ENCODE measurements around the gene OXGR1. TPM values are rescaled to one million over a fixed set of nuclear protein-coding genes. Genes with fewer than 3 reads are reported as not detected.

Gene OXGR1
- total RNA-seq, 2 donors from 2014 or later = 0.27 TPM; not detected in 1

GRCh38 chr13:97020689-97021240 lies 26.5 kb upstream of the OXGR1 start:
- Histone ChIP-seq H3K9me3 (no peaks in the 10 kb centered on the region), H3K27ac (no peak overlapping the region), H3K36me3 (no peaks in the 10 kb centered on the region), H3K27me3 (replicated peaks; ENCODE audit: insufficient read depth) (no peaks in the 10 kb centered on the region), H3K4me3 (no peak overlapping the region), H3K4me1 (replicated peaks) (no peaks in the 10 kb centered on the region)
- 77% methylated on average over 3 of the region's 3 CpGs for WGBS
- intact Hi-C loops (cut with DNase I) = loop anchor here (10.0 kb wide), 1 partner anchor 334 kb away; no protein-coding TSS in a partner anchor
- DNase-seq (ENCODE audit: low spot score) = no peak
- TF ChIP-seq POLR2AphosphoS5 (IDR thresholded peaks at IDR 0.05) (no peak), POLR2A (IDR thresholded peaks at IDR 0.05) (no peak), CTCF (IDR thresholded peaks at IDR 0.05) (no peak)

- intact Hi-C loops (cut with DNase I) = loop anchor here (10.0 kb wide), 1 partner anchor 335 kb away; no protein-coding TSS in a partner anchor
- H3K27ac ChIP-seq = no peak overlapping the region
- no peak for DNase-seq (ENCODE audit: low spot score)
- H3K4me1 ChIP-seq (replicated peaks) = no peaks in the 10 kb centered on the region
- no peak overlapping the region for H3K4me3 ChIP-seq
- 78% methylated on average over 2 of the region's 2 CpGs for WGBS
- H3K27me3 ChIP-seq (replicated peaks; ENCODE audit: insufficient read depth) = no peaks in the 10 kb centered on the region
- no peaks in the 10 kb centered on the region for H3K9me3 ChIP-seq
- TF ChIP-seq POLR2AphosphoS5 (IDR thresholded peaks at IDR 0.05) (no peak), POLR2A (IDR thresholded peaks at IDR 0.05) (no peak)
- H3K36me3 ChIP-seq = no peaks in the 10 kb centered on the region
Observed at GRCh38 chr13:97020194-97020593, 25.9 kb upstream of the OXGR1 start.

- no peak overlapping the region for H3K27ac ChIP-seq
- no peaks in the 10 kb centered on the region for H3K27me3 ChIP-seq (replicated peaks; ENCODE audit: insufficient read depth)
Observed at GRCh38 chr13:97019236-97019635, 25.0 kb upstream of the OXGR1 start.

GRCh38 chr13:97018029-97018819 lies 23.9 kb upstream of the OXGR1 start:
- Histone ChIP-seq H3K27ac (no peak overlapping the region), H3K4me3 (no peak overlapping the region), H3K36me3 (no peaks in the 10 kb centered on the region), H3K4me1 (replicated peaks) (no peaks in the 10 kb centered on the region), H3K9me3 (no peaks in the 10 kb centered on the region), H3K27me3 (replicated peaks; ENCODE audit: insufficient read depth) (no peaks in the 10 kb centered on the region)
- no peak for DNase-seq (ENCODE audit: low spot score)
- intact Hi-C loops (cut with DNase I) = loop anchor here (10.0 kb wide), 1 partner anchor 787 kb away; no protein-coding TSS in a partner anchor
- WGBS = 23% methylated on average over 13 of the region's 13 CpGs
- TF ChIP-seq POLR2A (IDR thresholded peaks at IDR 0.05) = no peak
- peak in 3 of 4 experiments; percentile 60 to 67 (median 65) for TF ChIP-seq CTCF (IDR thresholded peaks at IDR 0.05)

More at GRCh38 chr13:97019236-97019635, 25.0 kb upstream of the OXGR1 start:
- no peak for DNase-seq (ENCODE audit: low spot score)
- Histone ChIP-seq H3K4me3 (no peak overlapping the region), H3K9me3 (no peaks in the 10 kb centered on the region), H3K36me3 (no peaks in the 10 kb centered on the region), H3K4me1 (replicated peaks) (no peaks in the 10 kb centered on the region)
- TF ChIP-seq POLR2A (IDR thresholded peaks at IDR 0.05) = no peak
- TF ChIP-seq CTCF (IDR thresholded peaks at IDR 0.05) = no peak
- no peak for TF ChIP-seq POLR2AphosphoS5 (IDR thresholded peaks at IDR 0.05)
- intact Hi-C loops (cut with DNase I) = loop anchor here (10.0 kb wide), 1 partner anchor 786 kb away; no protein-coding TSS in a partner anchor
- WGBS = 79% methylated on average over 1 of the region's 1 CpG

DNA sequence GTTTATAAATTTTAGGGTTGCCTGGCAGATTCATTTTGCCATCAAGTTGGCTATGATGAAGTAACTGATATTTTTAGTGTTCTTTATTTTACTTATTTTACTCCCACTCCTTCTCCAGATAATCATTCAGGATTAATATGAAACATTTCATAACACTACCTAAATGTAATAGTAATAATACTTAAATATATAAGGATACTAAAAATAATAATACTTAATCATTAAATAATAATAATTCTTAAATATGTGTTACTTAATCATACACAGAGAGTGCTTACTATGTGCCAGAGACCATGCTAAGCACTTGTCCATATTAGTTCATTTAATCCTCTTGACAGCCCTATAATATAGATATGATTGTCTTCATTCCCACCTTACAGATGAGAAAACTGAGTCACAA lies 23.0 kb upstream of the OXGR1 start:
- TF ChIP-seq POLR2A (IDR thresholded peaks at IDR 0.05) = no peak
- TF ChIP-seq POLR2AphosphoS5 (IDR thresholded peaks at IDR 0.05) = no peak
- no peak for TF ChIP-seq CTCF (IDR thresholded peaks at IDR 0.05)
- H3K9me3 ChIP-seq = no peaks in the 10 kb centered on the region
- no peaks in the 10 kb centered on the region for H3K4me1 ChIP-seq (replicated peaks)
- intact Hi-C loops (cut with DNase I) = loop anchor here (10.0 kb wide), 1 partner anchor 787 kb away; no protein-coding TSS in a partner anchor
- DNase-seq (ENCODE audit: low spot score) = no peak
- H3K4me3 ChIP-seq = no peak overlapping the region
- H3K27ac ChIP-seq = no peak overlapping the region
- H3K27me3 ChIP-seq (replicated peaks; ENCODE audit: insufficient read depth) = no peaks in the 10 kb centered on the region
- no peaks in the 10 kb centered on the region for H3K36me3 ChIP-seq
